CD14-positive monocyte (primary cell): Measurements from ENCODE around the gene KNSTRN. TPM values are rescaled to one million over a fixed set of nuclear protein-coding genes. Genes with fewer than 3 reads are reported as not detected.
A peak's percentile ranks its signal among the peaks of the same experiment; 100 is the strongest.

Experiments
- DNase-seq, 3 donors: peaks; one replicate each; pipeline ENCODE4 v3.0.0-alpha.2; 2011 to 2022
- H2AFZ ChIP-seq: 2 replicates; pipeline ENCODE4 v1.6.0; 2012; ENCODE audit warnings: mild to moderate bottlenecking, low read depth, low read length, inconsistent platforms; ENCODE audit not compliant: insufficient read depth, poor library complexity, severe bottlenecking
- H3K27ac ChIP-seq, 2 donors: 1 replicate in 1 of 2; 2 replicates in 1 of 2; pipeline ENCODE4 v1.5.1; 2012 to 2013; ENCODE audit warnings: low read length in 2 of 2, control low read depth in 1 of 2, inconsistent platforms in 1 of 2, low read depth in 1 of 2, mild to moderate bottlenecking in 1 of 2
- H3K27me3 ChIP-seq, 2 donors: one replicate each; pipeline versions ENCODE4 v1.6.0 to v1.6.1; 2011 to 2013; ENCODE audit warnings: low read length in 2 of 2; ENCODE audit not compliant: control insufficient read depth in 2 of 2, insufficient read depth in 2 of 2
- H3K36me3 ChIP-seq, 2 donors: replicated peaks in 1 of 2; 1 replicate in 1 of 2; 2 replicates in 1 of 2; pipeline versions ENCODE4 v1.5.1 to v1.6.1; 2012 to 2013; ENCODE audit warnings: low read length in 2 of 2, control low read depth in 1 of 2, inconsistent platforms in 1 of 2, mild to moderate bottlenecking in 1 of 2; ENCODE audit not compliant: insufficient read depth in 2 of 2, control insufficient read depth in 1 of 2
- H3K4me1 ChIP-seq, 2 donors: 1 replicate in 1 of 2; 2 replicates in 1 of 2; pipeline versions ENCODE4 v1.5.1 to v1.6.1; 2012 to 2013; ENCODE audit warnings: low read length in 2 of 2, control low read depth in 1 of 2, inconsistent platforms in 1 of 2, mild to moderate bottlenecking in 1 of 2, moderate library complexity in 1 of 2; ENCODE audit not compliant: insufficient read depth in 2 of 2, control insufficient read depth in 1 of 2
- H3K4me2 ChIP-seq: replicated peaks from 2 replicates; pipeline ENCODE3; 2012; ENCODE audit warnings: low read length, moderate library complexity, mild to moderate bottlenecking; ENCODE audit not compliant: poor library complexity, severe bottlenecking; ENCODE audit errors: extremely low read depth
- H3K4me3 ChIP-seq, 3 experiments: fragments of 200-600 bp in 1 of 3; sonication (generic) in 1 of 3; replicated peaks in 1 of 3; 1 replicate in 2 of 3; 2 replicates in 1 of 3; pipeline ENCODE4 v1.5.1; 2011 to 2013; ENCODE audit warnings: low read length in 3 of 3, mild to moderate bottlenecking in 3 of 3, control low read depth in 2 of 3, low read depth in 2 of 3, inconsistent platforms in 1 of 3, moderate library complexity in 1 of 3
- H3K79me2 ChIP-seq: 2 replicates; pipeline ENCODE4 v1.6.0; 2012; ENCODE audit warnings: mild to moderate bottlenecking, control low read depth, inconsistent platforms, low read length, moderate library complexity; ENCODE audit not compliant: insufficient read depth
- H3K9ac ChIP-seq: 2 replicates; pipeline ENCODE4 v1.6.0; 2017; ENCODE audit warnings: low read length, mild to moderate bottlenecking; ENCODE audit not compliant: insufficient read depth, poor library complexity, severe bottlenecking
- H3K9me3 ChIP-seq, 2 donors: replicated peaks in 1 of 2; 1 replicate in 1 of 2; 2 replicates in 1 of 2; pipeline versions ENCODE4 v1.5.1 to v1.6.1; 2012 to 2013; ENCODE audit warnings: low read length in 2 of 2, control low read depth in 1 of 2; ENCODE audit not compliant: control insufficient read depth in 1 of 2, insufficient read depth in 1 of 2
- H4K20me1 ChIP-seq: 2 replicates; pipeline ENCODE4 v1.6.0; 2012; ENCODE audit warnings: mild to moderate bottlenecking, low read length, control low read depth, moderate library complexity; ENCODE audit not compliant: insufficient read depth
- H3K27ac Mint-ChIP-seq, 7 donors: one replicate each; pipeline ENCODE4 v1.8.0; 2020; ENCODE audit warnings: mild to moderate bottlenecking in 7 of 7, mixed read lengths in 7 of 7, moderate library complexity in 6 of 7, inconsistent platforms in 2 of 7
- H3K27me3 Mint-ChIP-seq, 3 donors: one replicate each; pipeline ENCODE4 v1.8.0; 2021 to 2022; ENCODE audit warnings: low read depth in 3 of 3, mild to moderate bottlenecking in 3 of 3, mixed read lengths in 3 of 3, moderate library complexity in 3 of 3, inconsistent platforms in 1 of 3
- H3K36me3 Mint-ChIP-seq, 2 donors: one replicate each; pipeline ENCODE4 v1.8.0; 2020; ENCODE audit warnings: mixed read lengths in 2 of 2, inconsistent platforms in 1 of 2, mild to moderate bottlenecking in 1 of 2
- H3K4me1 Mint-ChIP-seq: one replicate; pipeline ENCODE4 v1.8.0; 2020; ENCODE audit warnings: mild to moderate bottlenecking, mixed read lengths
- H3K4me3 Mint-ChIP-seq, 2 donors: one replicate each; pipeline ENCODE4 v1.8.0; 2020; ENCODE audit warnings: mild to moderate bottlenecking in 2 of 2, mixed read lengths in 2 of 2, moderate library complexity in 1 of 2
- H3K9me3 Mint-ChIP-seq, 7 donors: one replicate each; pipeline ENCODE4 v1.8.0; 2020 to 2022; ENCODE audit warnings: mixed read lengths in 7 of 7, mild to moderate bottlenecking in 6 of 7, moderate library complexity in 6 of 7, inconsistent platforms in 2 of 7
- WGBS: methylation state at CpG from one replicate; pipeline ENCODE4 v1.1.5; 2013; ENCODE audit warnings: missing lambda C conversion rate; ENCODE audit not compliant: insufficient coverage; 5-methylcytosine and 5-hydroxymethylcytosine counted together
- intact Hi-C, 2 donors: fragments of 100-400 bp; cut with micrococcal nuclease; formaldehyde crosslinking; loops; one replicate each; pipeline versions ENCODE4 v1.15.0 to v1.15.1; 2023
- polyA plus RNA-seq, 3 donors: library from polyadenylated mRNA; depleted of rRNA in 1 of 3; unstranded in 2 of 3; stranded (reverse) in 1 of 3; fragments of 300-500 nt in 2 of 3; fragments of >200 nt in 1 of 3; fragmentation: Illumina TruSeq in 2 of 3; gene quantifications; 1 replicate in 2 of 3; 2 replicates in 1 of 3; pipeline ENCODE4 v1.2.3, GENCODE V29; 2012 to 2021
- TF ChIP-seq, protein P1 (sequence below): fragments of 200-600 bp; IDR thresholded peaks from one replicate; pipeline ENCODE4 v1.8.0; 2022; ENCODE audit warnings: antibody characterized with exemption, mild to moderate bottlenecking

The KNSTRN gene
- polyA plus RNA-seq, 3 donors: 5.4 to 10.0 (median 7.9) TPM

DNA sequence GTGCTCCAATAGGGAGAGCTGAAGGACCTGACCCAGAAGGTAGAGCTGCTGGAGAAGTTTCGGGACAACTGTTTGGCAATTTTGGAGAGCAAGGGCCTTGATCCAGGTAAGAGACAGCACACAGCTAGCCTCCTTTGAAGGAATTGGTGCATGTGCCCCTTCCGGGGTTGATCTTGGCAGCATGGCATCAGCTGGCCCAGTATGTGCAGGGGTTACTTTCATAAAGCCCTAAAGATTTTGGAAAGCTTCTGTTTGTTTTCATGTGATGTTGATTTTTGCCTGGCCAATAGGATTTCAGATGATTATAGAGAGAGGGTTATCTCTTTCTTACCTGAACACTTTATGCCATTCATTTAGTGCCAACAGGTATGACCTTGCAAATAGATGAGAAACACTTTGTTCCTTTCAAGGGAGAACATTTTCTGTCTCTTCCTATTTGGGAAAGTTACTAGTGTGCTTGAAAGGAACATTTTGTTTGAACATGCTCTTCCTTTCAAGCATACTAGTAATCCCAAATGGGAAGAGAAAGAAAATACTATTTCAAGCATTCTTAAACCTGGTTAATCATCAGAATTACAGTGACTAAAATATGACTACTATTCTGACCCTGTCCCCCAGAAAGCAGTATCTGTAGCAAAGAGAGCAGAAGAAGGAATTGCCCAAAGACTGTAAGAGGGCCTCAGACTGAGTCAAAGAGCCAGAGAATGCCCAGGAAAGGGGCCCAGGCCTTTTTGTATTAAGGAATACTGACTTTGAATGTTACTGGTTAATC is 7.5 kb downstream of the KNSTRN start:
- Histone ChIP-seq H2AFZ (no peak overlapping the region), H3K79me2 (peaks cover 39% of the 10 kb centered on the region), H3K36me3 (peaks cover 26 to 50% of the 10 kb centered on the region in 2 donors), H3K27ac (peak overlapping the region; percentile 80 to 83), H3K4me3 (peak overlapping the region in 1 of 3 experiments; percentile 34), H4K20me1 (no peaks in the 10 kb centered on the region), H3K9me3 (no peaks in the 10 kb centered on the region), H3K27me3 (no peaks in the 10 kb centered on the region), H3K4me2 (no peak overlapping the region), H3K4me1 (peaks cover 54 to 59% of the 10 kb centered on the region in 2 donors), H3K9ac (no peak overlapping the region)
- TF ChIP-seq, protein P1, sequence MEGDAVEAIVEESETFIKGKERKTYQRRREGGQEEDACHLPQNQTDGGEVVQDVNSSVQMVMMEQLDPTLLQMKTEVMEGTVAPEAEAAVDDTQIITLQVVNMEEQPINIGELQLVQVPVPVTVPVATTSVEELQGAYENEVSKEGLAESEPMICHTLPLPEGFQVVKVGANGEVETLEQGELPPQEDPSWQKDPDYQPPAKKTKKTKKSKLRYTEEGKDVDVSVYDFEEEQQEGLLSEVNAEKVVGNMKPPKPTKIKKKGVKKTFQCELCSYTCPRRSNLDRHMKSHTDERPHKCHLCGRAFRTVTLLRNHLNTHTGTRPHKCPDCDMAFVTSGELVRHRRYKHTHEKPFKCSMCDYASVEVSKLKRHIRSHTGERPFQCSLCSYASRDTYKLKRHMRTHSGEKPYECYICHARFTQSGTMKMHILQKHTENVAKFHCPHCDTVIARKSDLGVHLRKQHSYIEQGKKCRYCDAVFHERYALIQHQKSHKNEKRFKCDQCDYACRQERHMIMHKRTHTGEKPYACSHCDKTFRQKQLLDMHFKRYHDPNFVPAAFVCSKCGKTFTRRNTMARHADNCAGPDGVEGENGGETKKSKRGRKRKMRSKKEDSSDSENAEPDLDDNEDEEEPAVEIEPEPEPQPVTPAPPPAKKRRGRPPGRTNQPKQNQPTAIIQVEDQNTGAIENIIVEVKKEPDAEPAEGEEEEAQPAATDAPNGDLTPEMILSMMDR: no peak
- Mint-ChIP-seq H3K36me3 (peaks cover 52 to 61% of the 10 kb centered on the region in 2 donors), H3K4me1 (peaks cover 56% of the 10 kb centered on the region), H3K9me3 (peaks cover 0 to 2% (median 0%) of the 10 kb centered on the region in 7 donors), H3K4me3 (peak overlapping the region in 1 of 2 donors; percentile 59), H3K27me3 (no peaks in the 10 kb centered on the region), H3K27ac (peak overlapping the region; percentile 92 to 98 (median 97))
- DNase-seq: no peak
- 94% methylated on average over 2 of the region's 2 CpGs for WGBS
- intact Hi-C loops: no loop called here

DNA sequence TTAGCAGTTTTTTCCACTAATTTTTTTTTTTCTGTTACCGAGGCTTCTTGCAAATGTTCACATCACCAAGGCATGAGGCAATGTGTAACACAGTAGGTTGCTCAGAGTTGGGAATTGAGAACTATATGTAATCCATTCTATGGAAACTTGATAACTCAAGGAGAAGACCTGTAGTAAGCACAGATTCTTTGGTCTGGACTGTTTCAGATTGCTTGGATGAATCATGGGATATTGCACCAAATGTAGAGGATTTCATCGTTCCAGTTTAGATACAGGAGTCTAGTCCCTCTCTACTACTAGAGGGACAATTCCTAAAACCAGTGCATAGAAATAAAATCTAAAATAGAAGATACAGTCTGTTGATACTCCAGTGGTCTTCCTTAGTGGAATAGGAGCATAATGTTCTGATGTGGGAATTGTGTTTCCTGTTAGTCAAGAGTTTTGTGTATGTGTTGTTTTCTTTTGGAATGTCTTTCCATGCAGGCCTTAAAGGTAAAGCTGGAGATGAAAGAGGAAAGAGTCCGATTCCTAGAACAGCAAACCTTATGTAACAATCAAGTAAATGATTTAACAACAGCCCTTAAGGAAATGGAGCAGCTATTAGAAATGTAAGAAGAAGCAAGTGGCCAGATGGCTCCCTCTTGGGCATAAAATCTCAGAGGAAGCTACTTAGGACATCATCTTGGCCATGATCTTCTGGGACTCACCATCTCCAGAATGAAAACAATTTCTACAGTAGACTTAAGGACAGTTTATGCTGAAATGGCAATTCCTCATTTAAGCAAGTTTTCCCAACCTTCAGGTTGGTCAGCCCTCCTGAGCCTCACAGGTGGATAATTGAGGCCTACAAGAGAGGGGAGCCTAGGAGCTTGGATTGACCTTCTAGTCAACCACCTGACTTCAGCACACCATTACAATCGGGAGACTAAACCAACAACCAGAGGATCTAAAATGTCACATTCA is 10.7 kb downstream of the KNSTRN start:
- peaks cover 13 to 35% of the 10 kb centered on the region in 2 donors for H3K36me3 ChIP-seq
- WGBS: 100% methylated on average over 1 of the region's 4 CpGs
- TF ChIP-seq, protein P1: no peak
- no peak overlapping the region for H3K4me3 ChIP-seq
- Mint-ChIP-seq H3K4me3 (no peak overlapping the region), H3K4me1 (peaks cover 69% of the 10 kb centered on the region), H3K27ac (no peak overlapping the region), H3K9me3 (peaks cover 0 to under 1% (median 0%) of the 10 kb centered on the region in 7 donors), H3K27me3 (no peaks in the 10 kb centered on the region), H3K36me3 (peaks cover 37 to 41% of the 10 kb centered on the region in 2 donors)
- no peak overlapping the region for H3K9ac ChIP-seq
- no peaks in the 10 kb centered on the region for H4K20me1 ChIP-seq
- H3K4me2 ChIP-seq: no peak overlapping the region
- H3K27me3 ChIP-seq: no peaks in the 10 kb centered on the region
- peaks cover 74 to 79% of the 10 kb centered on the region in 2 donors for H3K4me1 ChIP-seq
- intact Hi-C loops: no loop called here
- H2AFZ ChIP-seq: no peak overlapping the region
- peak overlapping the region in 1 of 2 donors; percentile 2 for H3K27ac ChIP-seq
- peaks cover 13% of the 10 kb centered on the region for H3K79me2 ChIP-seq
- no peak for DNase-seq
- no peaks in the 10 kb centered on the region for H3K9me3 ChIP-seq
